Activated CD4-positive, alpha-beta T cell treated with anti-CD3 and anti-CD28 coated beads for 1 hour (primary cell): ENCODE measurements around the gene TCF19.
"Not testable (repeated sequence)": the region's sequence is repeated elsewhere in the genome, so short reads cannot be mapped to it uniquely, and the experiment has no call there.

Experiments used
- DNase-seq: peaks from one replicate; pipeline ENCODE4 v3.0.0-alpha.2; 2020

The TCF19 gene

GRCh38 chr6:31162463-31163165, 4.2 kb downstream of the TCF19 start:
- no peak for DNase-seq

GRCh38 chr6:31163922-31164321, 5.5 kb downstream of the TCF19 start:
- DNase-seq, result no peak

- not testable (repeated sequence) for DNase-seq
Observed at GRCh38 chr6:31164475-31165063, 6.2 kb downstream of the TCF19 start.

GRCh38 chr6:31165064-31165832, 6.9 kb downstream of the TCF19 start:
- DNase-seq, result not testable (repeated sequence)

- no peak for DNase-seq
Observed at GRCh38 chr6:31165986-31166385, 7.6 kb downstream of the TCF19 start.

GRCh38 chr6:31168606-31169005, 10.2 kb downstream of the TCF19 start:
- DNase-seq, result no peak

- DNase-seq, result no peak
Observed at GRCh38 chr6:31169123-31169857, 10.9 kb downstream of the TCF19 start.

- DNase-seq, result not testable (repeated sequence)
Observed at GRCh38 chr6:31169858-31170599, 11.6 kb downstream of the TCF19 start.

GRCh38 chr6:31170600-31170881, 12.2 kb downstream of the TCF19 start, which contains the start of gene POU5F1:
Gene POU5F1 (minus strand): TSS chr6:31170682. CDS start chr6:31170620, 62 bp downstream.
- DNase-seq, result no peak

- no peak for DNase-seq
Observed at GRCh38 chr6:31170987-31171671, 12.7 kb downstream of the TCF19 start.

GRCh38 chr6:31171931-31172905, 13.8 kb downstream of the TCF19 start:
- DNase-seq, result no peak

- DNase-seq, result no peak
Observed at GRCh38 chr6:31172973-31173384, 14.6 kb downstream of the TCF19 start.

- no peak for DNase-seq
Observed at GRCh38 chr6:31173406-31173805, 15.0 kb downstream of the TCF19 start.

- no peak for DNase-seq
Observed at GRCh38 chr6:31174378-31174777, 16.0 kb downstream of the TCF19 start.

- no peak for DNase-seq
Observed at GRCh38 chr6:31175971-31176370, 17.6 kb downstream of the TCF19 start.

GRCh38 chr6:31178143-31179041, 20.0 kb downstream of the TCF19 start:
- DNase-seq, result no peak

- no peak for DNase-seq
Observed at GRCh38 chr6:31179042-31179386, 20.6 kb downstream of the TCF19 start.

- DNase-seq, result no peak
Observed at GRCh38 chr6:31179896-31180295, 21.5 kb downstream of the TCF19 start.

- peak; percentile 32 for DNase-seq
Observed at GRCh38 chr6:31180500-31180899, 22.1 kb downstream of the TCF19 start.

GRCh38 chr6:31183287-31183686, 24.9 kb downstream of the TCF19 start:
- not testable (repeated sequence) for DNase-seq
